ENCODE measurements around the gene MRPL51. TPM values are rescaled to one million over a fixed set of nuclear protein-coding genes. Genes with fewer than 3 reads are reported as not detected.

MRPL51 gene
- total RNA-seq, 1 donor from 2014 or later = 213 TPM

DNA sequence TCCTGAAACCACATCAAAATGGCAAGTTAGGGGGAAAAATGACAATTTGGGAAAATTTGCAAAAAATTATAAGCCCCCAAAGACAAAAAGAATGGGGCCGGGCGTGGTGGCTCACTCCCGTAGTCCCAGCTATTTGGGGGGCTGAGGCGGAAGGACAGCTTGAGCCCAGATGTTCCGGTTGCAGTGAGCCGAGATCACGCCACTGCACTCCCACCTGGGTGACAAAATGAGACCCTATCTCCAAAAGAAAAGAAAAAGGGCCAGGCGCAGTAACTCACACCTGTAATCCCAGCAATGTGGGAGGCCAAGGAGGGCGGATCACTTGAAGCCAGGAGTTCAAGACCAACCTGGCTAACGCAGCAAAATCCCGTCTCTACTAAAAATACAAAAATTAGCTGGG, 20.6 kb downstream of the MRPL51 start:
- Mint-ChIP-seq H3K36me3 (no peaks in the 10 kb centered on the region), H3K27ac (no peak overlapping the region), H3K4me1 (ENCODE audit: unreplicated experiment) (peaks cover 5% of the 10 kb centered on the region), H3K27me3 (peaks cover 42% of the 10 kb centered on the region), H3K9me3 (peaks cover 5% of the 10 kb centered on the region), H3K4me3 (peak overlapping the region; percentile 19)
- TF ChIP-seq, protein P1, sequence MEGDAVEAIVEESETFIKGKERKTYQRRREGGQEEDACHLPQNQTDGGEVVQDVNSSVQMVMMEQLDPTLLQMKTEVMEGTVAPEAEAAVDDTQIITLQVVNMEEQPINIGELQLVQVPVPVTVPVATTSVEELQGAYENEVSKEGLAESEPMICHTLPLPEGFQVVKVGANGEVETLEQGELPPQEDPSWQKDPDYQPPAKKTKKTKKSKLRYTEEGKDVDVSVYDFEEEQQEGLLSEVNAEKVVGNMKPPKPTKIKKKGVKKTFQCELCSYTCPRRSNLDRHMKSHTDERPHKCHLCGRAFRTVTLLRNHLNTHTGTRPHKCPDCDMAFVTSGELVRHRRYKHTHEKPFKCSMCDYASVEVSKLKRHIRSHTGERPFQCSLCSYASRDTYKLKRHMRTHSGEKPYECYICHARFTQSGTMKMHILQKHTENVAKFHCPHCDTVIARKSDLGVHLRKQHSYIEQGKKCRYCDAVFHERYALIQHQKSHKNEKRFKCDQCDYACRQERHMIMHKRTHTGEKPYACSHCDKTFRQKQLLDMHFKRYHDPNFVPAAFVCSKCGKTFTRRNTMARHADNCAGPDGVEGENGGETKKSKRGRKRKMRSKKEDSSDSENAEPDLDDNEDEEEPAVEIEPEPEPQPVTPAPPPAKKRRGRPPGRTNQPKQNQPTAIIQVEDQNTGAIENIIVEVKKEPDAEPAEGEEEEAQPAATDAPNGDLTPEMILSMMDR (conservative IDR thresholded peaks at IDR 0.05) = no peak
- no peak for DNase-seq (ENCODE audit: extremely low spot score, unreplicated experiment)

DNA sequence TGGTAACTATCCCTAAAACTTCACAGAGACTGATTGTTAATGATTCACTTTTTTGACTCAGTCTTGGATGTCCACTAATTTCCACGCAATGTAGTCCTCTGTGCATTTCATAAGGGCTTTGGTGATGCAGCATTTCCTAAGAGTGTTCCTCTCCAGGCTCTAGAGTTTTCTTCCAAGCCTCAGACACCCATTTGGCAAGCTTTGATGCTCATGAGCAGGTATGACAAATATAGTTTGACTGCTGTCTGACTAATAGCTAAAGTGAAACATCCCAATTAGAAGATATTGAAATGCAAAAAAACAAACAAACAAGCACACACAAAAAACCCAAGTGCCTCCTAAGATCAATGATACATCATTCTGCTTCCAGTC, 21.1 kb downstream of the MRPL51 start:
- peaks cover 40% of the 10 kb centered on the region for H3K27me3 Mint-ChIP-seq
- no peak overlapping the region for H3K27ac Mint-ChIP-seq
- H3K36me3 Mint-ChIP-seq = no peaks in the 10 kb centered on the region
- TF ChIP-seq, protein P1 (conservative IDR thresholded peaks at IDR 0.05) = no peak
- H3K4me1 Mint-ChIP-seq (ENCODE audit: unreplicated experiment) = peaks cover 5% of the 10 kb centered on the region
- no peak for DNase-seq (ENCODE audit: extremely low spot score, unreplicated experiment)
- H3K9me3 Mint-ChIP-seq = peaks cover 5% of the 10 kb centered on the region
- peak overlapping the region; percentile 19 for H3K4me3 Mint-ChIP-seq

DNA sequence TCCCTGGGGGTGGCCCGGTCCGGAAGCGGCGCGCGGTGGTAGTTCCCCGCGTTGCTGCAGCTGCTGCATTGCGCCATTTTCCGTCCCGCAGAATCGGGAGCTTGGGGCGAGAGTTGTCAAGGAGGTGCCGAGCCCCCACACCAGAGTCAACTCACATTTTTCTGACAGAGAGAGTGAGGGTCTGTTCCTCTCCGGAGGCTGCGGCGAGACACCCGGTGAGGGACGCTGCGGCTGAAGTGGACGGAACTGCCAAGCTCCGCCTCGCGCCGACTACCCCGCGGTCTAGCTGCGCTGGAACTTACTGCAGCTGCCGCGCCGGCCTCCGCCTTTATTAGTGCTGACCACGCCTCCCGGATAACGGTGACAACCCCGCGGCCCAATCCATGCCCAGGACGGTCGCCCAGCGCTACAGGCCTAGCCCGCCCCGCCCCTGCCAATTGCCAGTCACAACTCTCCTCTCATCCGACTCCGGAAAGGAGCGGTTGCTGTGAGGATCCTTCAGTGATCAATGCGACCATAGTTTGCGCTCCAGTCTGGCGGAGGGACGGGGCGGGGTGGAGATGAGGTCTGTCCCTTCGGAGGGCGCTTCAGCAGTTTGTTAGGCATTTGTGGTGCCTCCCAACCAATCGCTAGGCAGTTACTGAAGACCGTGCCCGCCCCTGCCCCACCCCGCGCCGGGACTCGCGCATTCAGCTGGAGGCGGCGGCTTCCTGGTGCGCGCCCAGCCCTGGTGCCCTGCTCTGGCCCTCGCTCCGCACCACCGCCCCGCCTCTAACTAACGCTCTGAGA, 22.5 kb downstream of the MRPL51 start, which contains the start of gene VAMP1:
VAMP1 (minus strand) TSS at position 303 of the 789 bp plus-strand sequence; CDS start at position 157, 146 bp downstream.
- Mint-ChIP-seq H3K4me3 (peak within 1 kb of the TSS; percentile 86), H3K27me3 (peaks cover 31% of the 10 kb centered on the region), H3K4me1 (ENCODE audit: unreplicated experiment) (peaks cover 5% of the 10 kb centered on the region), H3K9me3 (no peaks in the 10 kb centered on the region), H3K36me3 (peaks cover 2% of the 10 kb centered on the region), H3K27ac (peak within 1 kb of the TSS; percentile 77)
- DNase-seq (ENCODE audit: extremely low spot score, unreplicated experiment) = peak; percentile 97
- TF ChIP-seq, protein P1 (conservative IDR thresholded peaks at IDR 0.05) = no peak

DNA sequence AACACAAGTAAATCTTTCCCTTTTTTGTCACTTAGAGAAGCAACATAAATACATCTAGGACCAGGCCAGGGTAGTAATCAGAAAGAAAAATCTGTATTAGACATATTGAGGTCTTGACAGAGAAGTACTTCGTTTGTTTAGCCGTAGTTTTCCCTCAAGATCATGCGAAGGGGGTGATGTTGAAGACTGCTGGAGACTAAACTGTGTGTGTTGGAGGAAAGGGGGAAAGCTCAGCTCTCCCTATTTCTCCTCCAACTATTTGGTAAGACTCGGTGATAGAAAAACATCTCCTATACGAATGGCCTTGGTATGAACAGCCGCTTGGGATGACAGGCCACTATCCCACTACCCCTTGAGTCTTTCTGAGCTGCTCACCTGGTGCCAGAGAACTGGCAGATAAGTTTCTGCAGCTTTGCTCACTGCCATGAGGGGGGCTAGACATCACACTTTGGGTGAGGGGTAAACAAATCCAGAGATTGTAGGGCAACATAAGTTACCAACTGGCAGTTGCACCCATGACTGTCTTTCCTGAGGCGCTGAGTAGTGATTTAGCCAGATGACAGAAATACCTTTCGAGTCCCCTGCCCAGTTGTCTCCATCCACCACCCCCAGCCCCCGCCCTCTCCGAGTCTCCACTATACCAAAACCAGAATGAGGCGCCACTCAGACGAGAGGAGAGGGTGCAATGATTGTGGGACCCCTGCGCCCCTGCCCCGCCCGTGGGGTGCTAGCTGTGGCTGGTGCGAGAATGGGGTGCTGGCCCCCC, 23.3 kb downstream of the MRPL51 start:
- TF ChIP-seq, protein P1 (conservative IDR thresholded peaks at IDR 0.05) = no peak
- Mint-ChIP-seq H3K4me1 (ENCODE audit: unreplicated experiment) (peaks cover 5% of the 10 kb centered on the region), H3K27ac (peak overlapping the region; percentile 37), H3K4me3 (peak overlapping the region; percentile 86), H3K27me3 (peaks cover 30% of the 10 kb centered on the region), H3K36me3 (peaks cover 7% of the 10 kb centered on the region), H3K9me3 (no peaks in the 10 kb centered on the region)
- no peak for DNase-seq (ENCODE audit: extremely low spot score, unreplicated experiment)

DNA sequence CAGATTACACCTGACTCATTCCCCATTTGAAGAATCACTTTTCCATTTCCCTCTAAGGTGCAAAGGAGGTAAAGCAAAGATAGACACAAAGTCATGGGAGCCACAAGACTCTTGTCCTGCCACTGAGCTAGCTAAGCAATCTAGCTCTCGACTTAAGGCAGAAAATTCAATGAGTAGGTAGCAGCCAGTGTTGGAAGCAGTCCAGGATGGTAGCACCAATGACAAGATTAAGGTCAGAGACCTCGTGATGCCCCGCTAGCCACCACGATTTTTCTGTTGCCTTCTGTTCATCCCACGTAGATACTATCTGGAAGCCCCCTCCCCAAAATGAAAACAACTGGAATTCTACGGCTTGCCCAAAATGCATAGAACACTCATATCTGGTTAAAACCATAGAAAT, 24.0 kb downstream of the MRPL51 start:
- Mint-ChIP-seq H3K9me3 (no peaks in the 10 kb centered on the region), H3K27me3 (peaks cover 25% of the 10 kb centered on the region), H3K4me1 (ENCODE audit: unreplicated experiment) (peaks cover 5% of the 10 kb centered on the region), H3K36me3 (peaks cover 14% of the 10 kb centered on the region), H3K4me3 (peak overlapping the region; percentile 86), H3K27ac (peak overlapping the region; percentile 37)
- TF ChIP-seq, protein P1 (conservative IDR thresholded peaks at IDR 0.05) = no peak
- DNase-seq (ENCODE audit: extremely low spot score, unreplicated experiment) = no peak
